Peyer's patch (tissue), 4 donors: ENCODE measurements around the gene KCNK2.

Source experiments
- CTCF ChIP-seq, 6 experiments: fragments of 450-650 bp in 4 of 6; fragments of 200-600 bp in 2 of 6; sonication (generic) in 1 of 6; IDR thresholded peaks; one replicate each; pipeline ENCODE4 v1.5.1; 2017 to 2019; ENCODE audit warnings: antibody characterized with exemption in 6 of 6, mild to moderate bottlenecking in 3 of 6, moderate library complexity in 1 of 6
- POLR2A ChIP-seq, 2 donors: fragments of 450-650 bp; IDR thresholded peaks; one replicate each; pipeline ENCODE4 v1.5.1; 2017; ENCODE audit warnings: antibody characterized with exemption in 2 of 2, mild to moderate bottlenecking in 2 of 2, moderate library complexity in 2 of 2

- no peak for TF ChIP-seq POLR2A (IDR thresholded peaks at IDR 0.05)
- no peak for TF ChIP-seq CTCF (IDR thresholded peaks at IDR 0.05)
Measured at GRCh38 chr1:215192306-215192705, 109.8 kb downstream of the KCNK2 start.
